HL-60 (cell line): ENCODE measurements around the gene TBC1D24.

Source experiments
- CTCF ChIP-seq: IDR thresholded peaks from one replicate; pipeline ENCODE4 v1.5.1; 2011; ENCODE audit warnings: low read length, control low read depth, inconsistent platforms; ENCODE audit not compliant: insufficient read depth
- POLR2AphosphoS5 ChIP-seq: IDR thresholded peaks from 2 replicates; pipeline ENCODE4 v1.6.1; 2012; ENCODE audit warnings: low read depth
- REST ChIP-seq: IDR thresholded peaks from 2 replicates; pipeline ENCODE4 v1.6.1; 2012; ENCODE audit warnings: low read depth; ENCODE audit not compliant: insufficient replicate concordance
- SPI1 ChIP-seq: IDR thresholded peaks from 2 replicates; pipeline ENCODE4 v1.6.1; 2012; ENCODE audit warnings: low read depth, mild to moderate bottlenecking, borderline replicate concordance

- TF ChIP-seq CTCF, result no peak
- TF ChIP-seq SPI1, result no peak
- no peak for TF ChIP-seq REST
- no peak for TF ChIP-seq POLR2AphosphoS5
Observed at GRCh38 chr16:2457267-2457666, 17.7 kb upstream of the TBC1D24 start.
